Measurements from ENCODE around the gene PAX7. TPM values are rescaled to one million over a fixed set of nuclear protein-coding genes. Genes with fewer than 3 reads are reported as not detected.
"Not testable (repeated sequence)": the region's sequence is repeated elsewhere in the genome, so short reads cannot be mapped to it uniquely, and the experiment has no call there.

Gene PAX7
- total RNA-seq, 2 experiments from 2014 or later, result not detected

DNA sequence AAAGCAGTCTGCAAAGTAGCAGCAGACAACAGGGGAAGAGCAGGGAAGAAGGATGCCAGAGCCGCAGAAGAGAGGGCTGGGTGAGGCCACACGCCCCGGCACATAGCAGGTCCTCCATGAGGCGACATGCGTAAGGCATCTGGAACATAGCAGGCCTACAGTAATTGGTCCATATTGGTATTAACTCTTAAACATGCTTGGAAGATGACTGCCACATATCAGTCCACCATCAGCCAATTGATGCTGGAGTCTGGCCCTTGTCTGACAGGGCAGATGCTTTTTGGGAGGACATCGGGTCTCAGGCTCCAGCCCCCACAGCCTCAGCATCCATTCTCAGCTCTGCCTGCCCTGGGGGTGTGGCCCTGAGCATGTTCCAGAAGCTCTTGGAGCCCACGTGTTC lies 135.1 kb downstream of the PAX7 start:
- Mint-ChIP-seq H3K27ac (no peak overlapping the region), H3K9me3 (no peaks in the 10 kb centered on the region), H3K27me3 (peaks cover 16% of the 10 kb centered on the region), H3K4me3 (no peak overlapping the region), H3K4me1 (no peaks in the 10 kb centered on the region), H3K36me3 (ENCODE audit: low read depth) (no peaks in the 10 kb centered on the region)
- POLR2A ChIA-PET, result no interaction called here
- CTCF ChIA-PET, result no interaction called here
- DNase-seq, result no peak

DNA sequence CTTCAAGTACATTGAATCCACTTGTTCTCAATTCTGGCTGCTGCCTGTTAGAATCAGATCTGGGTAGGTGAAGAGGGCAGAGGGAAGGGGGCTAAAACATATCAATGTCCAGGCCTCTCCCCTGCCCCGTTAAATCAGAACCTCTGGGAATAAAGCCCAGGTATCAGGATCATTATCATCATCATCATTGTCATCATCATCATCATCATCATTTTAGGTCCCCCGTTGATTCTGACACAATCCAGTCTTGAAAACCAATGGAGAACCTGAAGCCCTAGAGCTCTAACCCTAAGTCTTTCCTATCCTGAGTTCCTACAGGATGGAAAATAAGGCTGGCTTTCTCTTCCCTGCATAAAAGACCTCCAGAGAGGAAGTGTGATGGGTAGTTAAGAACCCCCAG lies 135.7 kb downstream of the PAX7 start:
- ChIA-PET POLR2A (no interaction called here), CTCF (no interaction called here)
- DNase-seq, result no peak
- Mint-ChIP-seq H3K9me3 (no peaks in the 10 kb centered on the region), H3K27ac (no peak overlapping the region), H3K36me3 (ENCODE audit: low read depth) (no peaks in the 10 kb centered on the region), H3K4me1 (no peaks in the 10 kb centered on the region), H3K4me3 (no peak overlapping the region), H3K27me3 (peaks cover 15% of the 10 kb centered on the region)

DNA sequence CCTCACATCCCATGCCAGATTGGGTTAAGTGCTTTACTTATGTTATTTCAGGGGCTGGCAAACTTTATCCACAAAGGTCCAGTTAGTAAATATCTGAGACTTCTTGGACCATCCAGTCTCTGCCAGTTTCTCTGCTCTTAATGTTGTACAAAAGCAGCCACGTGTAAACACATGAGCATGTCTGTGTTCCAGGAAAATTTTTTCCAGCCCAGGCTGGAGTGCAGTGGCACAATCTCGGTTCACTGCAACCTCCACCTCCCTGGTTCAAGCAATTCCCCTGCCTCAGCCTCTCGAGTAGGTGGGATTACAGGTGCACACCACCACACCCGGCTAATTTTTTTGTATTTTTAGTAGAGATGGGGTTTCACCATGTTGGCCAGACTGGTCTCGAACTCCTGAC lies 136.9 kb downstream of the PAX7 start:
- DNase-seq; H3K27ac Mint-ChIP-seq; H3K4me1 Mint-ChIP-seq; H3K4me3 Mint-ChIP-seq; POLR2A ChIA-PET; H3K9me3 Mint-ChIP-seq; H3K36me3 Mint-ChIP-seq (ENCODE audit: low read depth); CTCF ChIA-PET: not testable (repeated sequence)
- H3K27me3 Mint-ChIP-seq, result peaks cover 17% of the 10 kb centered on the region

DNA sequence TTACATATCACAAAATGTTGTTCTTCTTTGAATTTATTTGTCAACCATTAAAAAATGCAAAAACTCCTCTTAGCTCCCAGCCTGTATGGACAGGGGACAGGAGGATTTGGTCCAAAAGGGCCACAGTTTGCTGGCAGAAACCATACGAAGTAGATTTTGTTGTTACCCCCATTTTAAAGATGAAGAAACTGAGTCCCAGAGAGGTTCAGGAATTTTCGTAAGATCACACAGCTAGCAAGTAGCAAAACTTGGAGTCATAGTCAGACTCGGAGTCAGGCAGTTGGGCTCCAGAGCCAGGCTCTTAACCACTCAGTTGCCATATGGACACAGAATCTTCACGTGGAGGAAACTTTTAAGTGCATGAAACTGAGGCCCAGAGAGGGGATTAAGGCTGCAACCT lies 137.4 kb downstream of the PAX7 start:
- CTCF ChIA-PET, result no interaction called here
- Mint-ChIP-seq H3K27me3 (peaks cover 17% of the 10 kb centered on the region), H3K4me1 (no peaks in the 10 kb centered on the region)

DNA sequence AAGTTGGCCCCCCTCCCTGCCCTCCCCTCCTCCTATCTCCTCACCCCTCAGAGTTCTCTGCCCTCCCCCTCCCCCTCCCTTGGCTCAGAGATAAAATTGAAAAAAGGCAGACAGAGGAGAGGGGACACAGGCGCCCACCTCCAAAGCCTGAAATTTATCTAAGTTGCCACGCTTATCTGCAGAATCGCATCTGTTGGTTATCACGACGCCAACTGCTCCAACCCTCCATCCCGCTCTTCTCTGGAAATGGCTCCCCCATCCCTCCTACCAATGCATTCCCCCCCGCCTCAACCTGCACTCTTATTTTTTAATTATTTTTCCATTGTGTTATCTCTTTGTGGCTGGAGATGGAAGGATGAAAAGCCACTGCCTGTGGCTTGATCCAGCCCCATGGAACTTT lies 138.5 kb downstream of the PAX7 start:
- H3K9me3 Mint-ChIP-seq, result no peaks in the 10 kb centered on the region
- H3K4me3 Mint-ChIP-seq, result no peak overlapping the region
- no peaks in the 10 kb centered on the region for H3K4me1 Mint-ChIP-seq
- no peaks in the 10 kb centered on the region for H3K36me3 Mint-ChIP-seq (ENCODE audit: low read depth)
- no peak overlapping the region for H3K27ac Mint-ChIP-seq
- ChIA-PET CTCF (no interaction called here), POLR2A (no interaction called here)
- DNase-seq, result no peak
- H3K27me3 Mint-ChIP-seq, result peaks cover 19% of the 10 kb centered on the region

More for the DNA sequence above, 137.4 kb downstream of the PAX7 start:
- no peaks in the 10 kb centered on the region for H3K36me3 Mint-ChIP-seq (ENCODE audit: low read depth)
- H3K4me3 Mint-ChIP-seq, result no peak overlapping the region
- DNase-seq, result no peak
- POLR2A ChIA-PET, result no interaction called here
- no peaks in the 10 kb centered on the region for H3K9me3 Mint-ChIP-seq
- no peak overlapping the region for H3K27ac Mint-ChIP-seq

DNA sequence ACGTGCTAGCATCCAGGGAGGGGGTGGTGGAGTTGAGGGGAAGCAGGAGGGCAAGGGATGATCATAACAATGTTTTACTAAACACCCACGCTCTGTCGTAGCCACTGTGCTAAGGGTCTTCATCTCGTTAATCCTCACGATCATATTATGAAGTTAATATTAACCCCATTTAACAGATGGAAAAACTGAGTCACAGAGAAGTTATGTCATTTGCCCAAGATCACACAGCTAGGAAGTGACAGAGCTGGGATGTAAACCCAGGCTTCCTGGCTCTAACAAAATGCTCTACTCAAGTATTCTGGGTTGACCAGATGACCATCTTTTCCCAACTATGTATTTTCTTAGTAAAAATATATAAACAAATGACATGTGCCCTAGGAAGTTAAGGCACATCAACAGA lies 140.2 kb downstream of the PAX7 start:
- Mint-ChIP-seq H3K4me3 (no peak overlapping the region), H3K4me1 (no peaks in the 10 kb centered on the region), H3K36me3 (ENCODE audit: low read depth) (no peaks in the 10 kb centered on the region), H3K27ac (no peak overlapping the region), H3K9me3 (no peaks in the 10 kb centered on the region), H3K27me3 (peaks cover 21% of the 10 kb centered on the region)
- POLR2A ChIA-PET, result no interaction called here
- CTCF ChIA-PET, result no interaction called here
- DNase-seq, result no peak

DNA sequence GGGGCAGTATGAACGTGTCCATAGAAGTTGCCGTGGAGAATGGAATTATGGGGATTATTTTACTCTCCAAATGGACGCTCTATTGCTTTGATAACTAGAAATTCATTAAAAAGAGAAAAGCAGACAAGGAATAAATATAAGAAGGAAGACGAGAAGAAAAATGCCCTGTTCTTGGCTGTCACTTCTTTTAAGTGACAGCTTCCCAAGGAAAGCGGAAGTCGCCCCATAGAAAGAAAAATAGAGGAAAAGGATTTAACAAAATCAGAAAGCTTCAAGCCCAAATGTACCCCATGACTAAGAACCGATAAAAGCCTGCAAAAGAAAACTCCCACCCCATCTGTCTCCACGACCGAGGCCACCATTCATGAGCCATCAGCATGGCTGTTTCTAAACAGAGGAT lies 143.1 kb downstream of the PAX7 start:
- no peaks in the 10 kb centered on the region for H3K4me1 Mint-ChIP-seq
- H3K27me3 Mint-ChIP-seq, result peaks cover 28% of the 10 kb centered on the region
- H3K36me3 Mint-ChIP-seq (ENCODE audit: low read depth), result no peaks in the 10 kb centered on the region
- H3K9me3 Mint-ChIP-seq, result no peaks in the 10 kb centered on the region
- CTCF ChIA-PET, result interaction anchor here (0.6 kb wide), 1 partner anchor 273 kb away, joined by 4 read pairs; no protein-coding TSS in a partner anchor
- POLR2A ChIA-PET, result no interaction called here
- no peak for DNase-seq
- no peak overlapping the region for H3K27ac Mint-ChIP-seq
- H3K4me3 Mint-ChIP-seq, result no peak overlapping the region

DNA sequence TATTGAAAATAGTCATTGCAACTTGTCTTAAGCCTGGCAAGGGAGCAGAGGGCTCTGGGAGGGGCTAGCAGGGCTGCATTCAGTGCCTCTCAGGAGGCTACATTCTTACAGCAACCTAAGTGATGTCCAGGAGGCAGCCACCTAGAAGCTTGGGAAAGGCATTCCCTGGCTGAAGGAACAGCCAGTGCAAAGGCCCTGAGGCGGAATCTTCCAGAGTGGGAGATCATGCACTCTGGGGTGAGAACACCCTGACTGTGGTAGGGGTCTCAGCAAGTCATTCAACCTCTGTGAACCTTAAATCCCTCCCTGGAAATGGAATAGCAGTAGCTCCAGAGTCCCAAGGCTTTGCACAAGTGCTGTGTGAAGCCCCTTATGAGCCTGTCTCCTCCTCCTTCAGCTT lies 144.7 kb downstream of the PAX7 start:
- Mint-ChIP-seq H3K9me3 (no peaks in the 10 kb centered on the region), H3K4me1 (no peaks in the 10 kb centered on the region), H3K27ac (no peak overlapping the region), H3K4me3 (no peak overlapping the region), H3K27me3 (peaks cover 25% of the 10 kb centered on the region), H3K36me3 (ENCODE audit: low read depth) (no peaks in the 10 kb centered on the region)
- ChIA-PET POLR2A (no interaction called here), CTCF (no interaction called here)
- no peak for DNase-seq

DNA sequence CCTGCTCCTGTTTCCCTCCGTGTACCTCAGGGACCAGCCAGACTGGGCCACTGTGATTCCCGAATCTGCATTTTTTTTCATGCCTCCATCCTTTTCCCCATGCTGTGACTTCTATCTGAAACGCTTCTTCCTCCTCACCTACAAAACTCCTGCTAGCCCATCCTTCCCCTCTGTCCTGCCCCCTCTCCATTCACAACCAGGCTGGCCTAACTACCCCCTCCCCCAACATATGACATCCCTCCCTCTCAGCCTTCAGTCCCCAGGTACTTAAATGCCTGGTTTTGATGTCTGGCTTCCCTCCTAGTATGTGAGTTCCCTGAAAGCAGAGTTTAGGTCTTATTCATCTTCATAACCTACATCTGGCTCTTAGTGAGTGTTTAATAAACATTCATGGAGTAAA lies 146.1 kb downstream of the PAX7 start:
- no peak for DNase-seq
- no peak overlapping the region for H3K4me3 Mint-ChIP-seq
- H3K4me1 Mint-ChIP-seq, result no peaks in the 10 kb centered on the region
- peaks cover 20% of the 10 kb centered on the region for H3K27me3 Mint-ChIP-seq
- ChIA-PET CTCF (no interaction called here), POLR2A (no interaction called here)
- no peaks in the 10 kb centered on the region for H3K9me3 Mint-ChIP-seq
- no peaks in the 10 kb centered on the region for H3K36me3 Mint-ChIP-seq (ENCODE audit: low read depth)
- no peak overlapping the region for H3K27ac Mint-ChIP-seq

DNA sequence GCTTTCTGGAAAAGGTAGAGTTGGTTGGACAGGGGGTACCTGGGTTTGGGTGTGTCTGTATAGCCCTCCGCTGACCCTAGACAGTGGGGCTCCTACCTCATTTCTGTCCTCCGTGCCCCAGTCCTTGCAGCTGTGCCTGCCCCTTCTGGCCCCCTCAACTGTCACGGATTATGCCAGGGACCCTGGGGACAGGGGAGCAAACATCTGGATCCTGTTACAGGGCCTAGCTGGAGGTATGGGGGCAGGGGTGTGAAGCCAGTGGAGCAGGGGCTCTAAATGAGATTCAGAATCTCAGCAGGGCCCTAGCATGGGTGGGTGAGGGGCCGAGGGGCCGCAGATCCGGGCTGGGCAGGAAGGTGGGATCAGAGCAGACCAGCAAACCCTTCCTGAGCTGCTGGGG lies 147.8 kb downstream of the PAX7 start:
- Mint-ChIP-seq H3K9me3 (no peaks in the 10 kb centered on the region), H3K4me3 (no peak overlapping the region), H3K36me3 (ENCODE audit: low read depth) (no peaks in the 10 kb centered on the region), H3K4me1 (no peaks in the 10 kb centered on the region), H3K27me3 (peaks cover 22% of the 10 kb centered on the region), H3K27ac (no peak overlapping the region)
- POLR2A ChIA-PET, result no interaction called here
- DNase-seq, result no peak
- CTCF ChIA-PET, result no interaction called here

DNA sequence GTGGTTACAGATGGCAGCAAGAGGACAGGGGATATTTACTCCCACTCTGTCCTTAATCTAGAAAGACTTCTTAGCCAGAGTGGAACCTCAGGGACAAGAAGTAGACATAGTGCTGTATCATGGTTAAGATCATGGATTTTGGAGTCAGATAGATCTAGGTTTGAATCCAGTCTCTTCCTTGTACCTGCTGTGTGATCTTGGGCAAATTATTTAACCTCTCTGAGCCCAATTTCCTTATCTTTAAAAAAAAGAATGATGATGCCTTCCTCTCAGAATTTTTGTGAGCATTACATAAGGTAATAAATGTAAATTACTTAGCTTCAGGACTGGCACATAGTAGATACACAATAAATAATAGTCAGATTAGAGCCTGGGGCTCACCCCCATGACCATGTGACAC lies 150.4 kb downstream of the PAX7 start:
- Mint-ChIP-seq H3K36me3 (ENCODE audit: low read depth) (no peaks in the 10 kb centered on the region), H3K4me3 (no peak overlapping the region), H3K4me1 (no peaks in the 10 kb centered on the region), H3K9me3 (no peaks in the 10 kb centered on the region), H3K27me3 (peaks cover 32% of the 10 kb centered on the region), H3K27ac (no peak overlapping the region)
- DNase-seq, result no peak
- POLR2A ChIA-PET, result no interaction called here
- CTCF ChIA-PET, result no interaction called here

DNA sequence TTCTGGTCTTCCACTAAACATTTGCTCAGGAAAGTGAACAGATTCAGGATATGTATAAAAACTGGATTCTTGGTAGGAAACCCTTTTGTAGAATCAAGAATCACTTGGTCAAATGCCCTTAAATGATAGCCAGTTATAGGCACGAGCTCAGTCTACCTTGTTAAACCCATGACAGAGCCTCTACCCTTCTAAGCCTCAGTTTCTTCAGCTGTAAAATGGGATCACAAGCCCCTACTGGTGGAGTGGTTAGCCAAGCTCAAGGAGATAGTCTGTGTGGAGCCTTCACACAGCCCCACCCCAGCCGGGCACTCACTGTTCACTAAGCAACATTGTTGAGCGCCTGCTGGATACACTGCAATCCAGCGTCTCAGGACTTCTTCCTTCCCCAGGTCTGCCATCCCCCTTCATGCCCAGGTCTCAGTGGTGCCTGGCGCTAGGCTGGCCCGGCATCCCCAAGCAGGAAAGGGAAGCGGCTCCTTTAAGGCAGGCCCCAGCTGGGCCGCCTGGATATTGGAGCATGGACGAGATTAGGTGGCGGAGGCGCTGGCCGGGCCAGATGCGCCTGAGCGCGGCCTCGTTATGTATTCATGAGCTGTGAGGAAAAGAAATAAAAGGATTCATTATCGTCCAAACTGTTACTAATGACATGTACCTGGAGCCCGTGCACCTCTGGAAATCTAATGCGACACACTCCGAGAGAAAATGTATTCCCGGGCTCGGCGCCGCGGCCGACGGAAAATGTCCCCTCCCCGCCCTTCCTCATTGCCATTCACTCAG lies 153.2 kb downstream of the PAX7 start:
- CTCF ChIA-PET, result no interaction called here
- Mint-ChIP-seq H3K4me1 (no peaks in the 10 kb centered on the region), H3K9me3 (no peaks in the 10 kb centered on the region), H3K27me3 (peaks cover 33% of the 10 kb centered on the region), H3K36me3 (ENCODE audit: low read depth) (no peaks in the 10 kb centered on the region), H3K27ac (no peak overlapping the region), H3K4me3 (no peak overlapping the region)
- POLR2A ChIA-PET, result no interaction called here
- DNase-seq, result no peak

DNA sequence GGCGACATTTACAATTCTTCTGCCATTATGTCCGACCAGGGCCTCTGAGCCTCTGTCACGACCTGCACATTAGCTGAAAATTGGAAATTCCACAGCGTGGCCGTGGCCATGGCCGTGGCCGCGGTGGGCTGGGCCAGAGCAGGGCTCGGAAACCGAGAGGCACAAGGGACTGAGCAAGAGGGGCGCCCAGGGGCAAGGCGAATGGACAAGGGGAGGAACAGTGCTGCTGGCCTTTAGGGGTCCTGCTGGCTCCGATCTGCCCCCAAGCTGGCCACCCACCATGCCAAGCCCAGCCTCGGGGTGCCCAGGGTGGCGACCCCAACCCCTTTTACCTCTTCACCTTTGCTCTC lies 153.8 kb downstream of the PAX7 start:
- DNase-seq, result no peak
- peaks cover 33% of the 10 kb centered on the region for H3K27me3 Mint-ChIP-seq
- no peaks in the 10 kb centered on the region for H3K9me3 Mint-ChIP-seq
- no peak overlapping the region for H3K4me3 Mint-ChIP-seq
- no peak overlapping the region for H3K27ac Mint-ChIP-seq
- POLR2A ChIA-PET, result no interaction called here
- CTCF ChIA-PET, result no interaction called here
- no peaks in the 10 kb centered on the region for H3K4me1 Mint-ChIP-seq
- H3K36me3 Mint-ChIP-seq (ENCODE audit: low read depth), result no peaks in the 10 kb centered on the region

DNA sequence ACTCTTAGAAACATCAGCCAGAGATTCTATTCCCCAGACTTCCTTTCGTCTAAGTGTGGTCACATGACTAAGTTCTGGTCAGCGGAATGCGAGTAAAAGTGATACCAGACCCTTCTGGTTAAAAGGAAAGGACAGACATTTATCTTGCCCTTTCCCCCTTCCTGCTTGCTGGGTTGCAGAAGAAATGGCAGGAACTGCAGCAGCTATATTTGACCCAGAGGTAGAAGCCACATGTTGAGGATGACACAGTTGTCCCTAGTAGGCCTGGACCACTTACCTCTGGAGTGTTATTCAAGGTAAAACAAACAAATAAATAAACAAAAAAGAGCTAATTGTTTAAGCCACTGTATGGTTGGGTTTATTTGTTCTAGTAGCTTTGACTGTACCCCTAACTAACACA lies 155.5 kb downstream of the PAX7 start:
- no peaks in the 10 kb centered on the region for H3K36me3 Mint-ChIP-seq (ENCODE audit: low read depth)
- CTCF ChIA-PET, result no interaction called here
- DNase-seq, result no peak
- no peak overlapping the region for H3K27ac Mint-ChIP-seq
- H3K9me3 Mint-ChIP-seq, result no peaks in the 10 kb centered on the region
- peaks cover 40% of the 10 kb centered on the region for H3K27me3 Mint-ChIP-seq
- POLR2A ChIA-PET, result no interaction called here
- H3K4me3 Mint-ChIP-seq, result no peak overlapping the region
- peaks cover 1% of the 10 kb centered on the region for H3K4me1 Mint-ChIP-seq
